Measurements from ENCODE around the gene BANF2. TPM values are rescaled to one million over a fixed set of nuclear protein-coding genes. Genes with fewer than 3 reads are reported as not detected.
A peak's percentile ranks its signal among the peaks of the same experiment; 100 is the strongest.

The BANF2 gene
- polyA plus RNA-seq, 3 donors, result not detected

- H3K9me3 Mint-ChIP-seq, result peaks cover 0 to 11% (median 0%) of the 10 kb centered on the region in 7 donors
- H3K79me2 ChIP-seq (ENCODE audit: insufficient read depth, low read length), result peaks cover 95% of the 10 kb centered on the region
- intact Hi-C loops (cut with micrococcal nuclease), result no loop called here
- H3K4me2 ChIP-seq (replicated peaks; ENCODE audit: extremely low read depth, low read length, poor library complexity, severe bottlenecking), result no peak overlapping the region
- peaks cover 3 to 13% of the 10 kb centered on the region in 2 donors for H3K4me1 ChIP-seq (ENCODE audit: control insufficient read depth in 1 of 2, insufficient read depth in 2 of 2, low read length in 2 of 2)
- H3K4me3 Mint-ChIP-seq, result no peak overlapping the region
- H3K9me3 ChIP-seq (replicated peaks in 1 of 2; ENCODE audit: control insufficient read depth in 1 of 2, insufficient read depth in 1 of 2, low read length in 2 of 2), result no peaks in the 10 kb centered on the region
- 46% methylated on average over 7 of the region's 11 CpGs for WGBS (ENCODE audit: insufficient coverage)
- peaks cover 6 to 40% of the 10 kb centered on the region in 2 donors for H3K36me3 ChIP-seq (replicated peaks in 1 of 2; ENCODE audit: control insufficient read depth in 1 of 2, insufficient read depth in 2 of 2, low read length in 2 of 2)
- H3K4me1 Mint-ChIP-seq, result peaks cover 19% of the 10 kb centered on the region
- H2AFZ ChIP-seq (ENCODE audit: insufficient read depth, low read depth, low read length, poor library complexity, severe bottlenecking), result no peak overlapping the region
- H3K9ac ChIP-seq (ENCODE audit: insufficient read depth, low read length, poor library complexity, severe bottlenecking), result no peak overlapping the region
- peak overlapping the region in 2 of 7 donors; percentile 13 to 43 for H3K27ac Mint-ChIP-seq
- peak overlapping the region in 1 of 2 donors; percentile 7 for H3K27ac ChIP-seq (ENCODE audit: low read depth in 1 of 2, low read length in 2 of 2)
- no peaks in the 10 kb centered on the region for H3K27me3 Mint-ChIP-seq (ENCODE audit: low read depth in 3 of 3)
- no peaks in the 10 kb centered on the region for H3K27me3 ChIP-seq (ENCODE audit: control insufficient read depth in 2 of 2, insufficient read depth in 2 of 2, low read length in 2 of 2)
- no peak for DNase-seq
- TF ChIP-seq, protein P1, sequence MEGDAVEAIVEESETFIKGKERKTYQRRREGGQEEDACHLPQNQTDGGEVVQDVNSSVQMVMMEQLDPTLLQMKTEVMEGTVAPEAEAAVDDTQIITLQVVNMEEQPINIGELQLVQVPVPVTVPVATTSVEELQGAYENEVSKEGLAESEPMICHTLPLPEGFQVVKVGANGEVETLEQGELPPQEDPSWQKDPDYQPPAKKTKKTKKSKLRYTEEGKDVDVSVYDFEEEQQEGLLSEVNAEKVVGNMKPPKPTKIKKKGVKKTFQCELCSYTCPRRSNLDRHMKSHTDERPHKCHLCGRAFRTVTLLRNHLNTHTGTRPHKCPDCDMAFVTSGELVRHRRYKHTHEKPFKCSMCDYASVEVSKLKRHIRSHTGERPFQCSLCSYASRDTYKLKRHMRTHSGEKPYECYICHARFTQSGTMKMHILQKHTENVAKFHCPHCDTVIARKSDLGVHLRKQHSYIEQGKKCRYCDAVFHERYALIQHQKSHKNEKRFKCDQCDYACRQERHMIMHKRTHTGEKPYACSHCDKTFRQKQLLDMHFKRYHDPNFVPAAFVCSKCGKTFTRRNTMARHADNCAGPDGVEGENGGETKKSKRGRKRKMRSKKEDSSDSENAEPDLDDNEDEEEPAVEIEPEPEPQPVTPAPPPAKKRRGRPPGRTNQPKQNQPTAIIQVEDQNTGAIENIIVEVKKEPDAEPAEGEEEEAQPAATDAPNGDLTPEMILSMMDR (IDR thresholded peaks at IDR 0.05), result no peak
- peaks cover 20 to 52% of the 10 kb centered on the region in 2 donors for H3K36me3 Mint-ChIP-seq
- peaks cover 55% of the 10 kb centered on the region for H4K20me1 ChIP-seq (ENCODE audit: insufficient read depth, low read length)
- H3K4me3 ChIP-seq (replicated peaks in 1 of 3; ENCODE audit: low read depth in 2 of 3, low read length in 3 of 3), result no peak overlapping the region
Measured at GRCh38 chr20:17664025-17664633, 35.6 kb upstream of the BANF2 start.

DNA sequence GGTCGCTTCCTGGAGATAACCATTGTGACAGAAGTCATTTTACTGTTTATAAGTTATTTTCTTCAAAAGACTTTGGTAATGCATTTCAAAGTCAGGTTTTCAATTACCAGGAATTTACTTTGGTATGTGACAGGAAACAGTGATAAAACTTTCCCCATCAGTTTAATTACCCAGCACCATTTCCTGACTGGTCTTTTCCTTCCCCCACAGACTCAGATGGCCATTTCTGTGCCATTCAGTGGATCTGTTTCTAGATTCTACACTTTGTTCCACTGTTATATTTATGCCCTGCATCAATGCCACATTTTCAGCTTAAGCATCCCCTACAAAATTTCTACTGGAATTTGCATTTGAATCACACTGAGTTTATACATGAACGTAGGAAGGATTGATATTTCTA lies 34.0 kb upstream of the BANF2 start:
- H3K27ac Mint-ChIP-seq, result no peak overlapping the region
- peaks cover 30% of the 10 kb centered on the region for H3K4me1 Mint-ChIP-seq
- no peak overlapping the region for H3K4me3 Mint-ChIP-seq

More for the DNA sequence above, 34.0 kb upstream of the BANF2 start:
- Histone ChIP-seq H3K9me3 (replicated peaks in 1 of 2; ENCODE audit: control insufficient read depth in 1 of 2, insufficient read depth in 1 of 2, low read length in 2 of 2) (no peaks in the 10 kb centered on the region), H3K79me2 (ENCODE audit: insufficient read depth, low read length) (peaks cover 99% of the 10 kb centered on the region), H3K4me2 (replicated peaks; ENCODE audit: extremely low read depth, low read length, poor library complexity, severe bottlenecking) (no peak overlapping the region), H3K4me3 (replicated peaks in 1 of 3; ENCODE audit: low read depth in 2 of 3, low read length in 3 of 3) (no peak overlapping the region), H3K27me3 (ENCODE audit: control insufficient read depth in 2 of 2, insufficient read depth in 2 of 2, low read length in 2 of 2) (no peaks in the 10 kb centered on the region), H2AFZ (ENCODE audit: insufficient read depth, low read depth, low read length, poor library complexity, severe bottlenecking) (no peak overlapping the region), H3K4me1 (ENCODE audit: control insufficient read depth in 1 of 2, insufficient read depth in 2 of 2, low read length in 2 of 2) (peaks cover 6 to 19% of the 10 kb centered on the region in 2 donors), H3K27ac (ENCODE audit: low read depth in 1 of 2, low read length in 2 of 2) (no peak overlapping the region), H3K36me3 (replicated peaks in 1 of 2; ENCODE audit: control insufficient read depth in 1 of 2, insufficient read depth in 2 of 2, low read length in 2 of 2) (peaks cover 0 to 23% of the 10 kb centered on the region in 2 donors), H4K20me1 (ENCODE audit: insufficient read depth, low read length) (peaks cover 48% of the 10 kb centered on the region), H3K9ac (ENCODE audit: insufficient read depth, low read length, poor library complexity, severe bottlenecking) (no peak overlapping the region)
- intact Hi-C loops (cut with micrococcal nuclease), result no loop called here
- WGBS (ENCODE audit: insufficient coverage), result no CpG with 5 or more reads among the region's 2 CpGs
- Mint-ChIP-seq H3K9me3 (no peaks in the 10 kb centered on the region), H3K27me3 (ENCODE audit: low read depth in 3 of 3) (no peaks in the 10 kb centered on the region), H3K36me3 (peaks cover 10 to 45% of the 10 kb centered on the region in 2 donors)
- DNase-seq, result no peak
- TF ChIP-seq, protein P1 (IDR thresholded peaks at IDR 0.05), result no peak
